ENCODE measurements around the gene PIGP. TPM values are rescaled to one million over a fixed set of nuclear protein-coding genes. Genes with fewer than 3 reads are reported as not detected.

The PIGP gene
- total and polyA plus RNA-seq, 9 donors, result 13.8 to 78.7 (median 21.0) TPM

GRCh38 chr21:37065561-37066177 lies 7.2 kb downstream of the PIGP start:
- H3K4me3 ChIP-seq, result no peak overlapping the region

DNA sequence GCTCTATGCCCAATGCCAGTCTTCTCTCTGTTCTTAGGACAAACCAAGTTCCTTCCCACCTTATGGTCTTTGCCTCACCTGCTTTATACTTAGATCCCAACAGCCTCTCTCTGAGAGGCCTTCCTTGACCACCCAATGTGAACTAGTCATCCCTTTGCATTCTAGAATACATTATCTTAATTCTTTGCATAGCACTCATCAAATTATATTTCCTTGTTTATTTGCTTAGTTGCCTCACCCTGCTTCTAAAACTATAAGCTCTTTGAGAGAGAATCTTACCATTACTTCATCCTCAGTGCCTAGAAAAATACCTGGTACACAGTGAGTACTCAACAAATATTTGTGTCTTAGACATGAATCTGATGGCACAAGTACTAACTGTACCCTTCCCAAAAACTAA lies 8.0 kb downstream of the PIGP start:
- Histone ChIP-seq H3K27ac (no peak overlapping the region), H3K36me3 (no peaks in the 10 kb centered on the region), H3K4me1 (ENCODE audit: insufficient read depth) (peaks cover 7% of the 10 kb centered on the region), H3K9me3 (no peaks in the 10 kb centered on the region), H3K4me3 (no peak overlapping the region), H3K27me3 (no peaks in the 10 kb centered on the region)
- TF ChIP-seq CTCF (IDR thresholded peaks at IDR 0.05), result no peak
- no peak for TF ChIP-seq POLR2A (IDR thresholded peaks at IDR 0.05)
- no peak for TF ChIP-seq EP300 (IDR thresholded peaks at IDR 0.05)
- DNase-seq, result no peak
- intact Hi-C loops (cut with DNase I), result no loop called here

More at GRCh38 chr21:37065561-37066177, 7.2 kb downstream of the PIGP start:
- no peak for DNase-seq
- 80 to 83% (median 82%) methylated on average over 9 of the region's 9 CpGs for WGBS, 3 donors
- intact Hi-C loops (cut with DNase I), result no loop called here
- TF ChIP-seq POLR2A (IDR thresholded peaks at IDR 0.05) (no peak), EP300 (IDR thresholded peaks at IDR 0.05) (no peak), CTCF (IDR thresholded peaks at IDR 0.05) (no peak)
- no peaks in the 10 kb centered on the region for H3K36me3 ChIP-seq
- H3K27ac ChIP-seq, result no peak overlapping the region
- H3K9me3 ChIP-seq, result no peaks in the 10 kb centered on the region
- H3K27me3 ChIP-seq, result no peaks in the 10 kb centered on the region
- peaks cover 7% of the 10 kb centered on the region for H3K4me1 ChIP-seq (ENCODE audit: insufficient read depth)

DNA sequence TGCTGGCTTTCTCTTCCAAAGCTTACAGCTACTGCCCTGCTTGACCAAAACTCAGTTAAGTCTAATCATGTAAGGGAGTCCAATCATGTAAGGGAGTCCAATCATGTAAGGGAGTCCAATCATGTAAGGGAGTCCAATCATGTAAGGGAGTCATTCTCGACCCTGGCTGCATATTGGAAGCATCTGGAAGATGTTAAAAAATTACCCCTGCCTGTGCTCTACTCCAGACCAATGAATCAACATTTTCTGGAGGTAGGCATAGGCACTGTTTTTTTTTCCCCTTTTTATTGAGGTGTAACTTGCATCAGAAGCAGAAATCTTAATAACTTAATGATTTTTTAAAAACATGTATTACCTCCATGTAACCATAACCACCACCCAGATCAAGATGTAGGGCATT lies 9.4 kb downstream of the PIGP start:
- Histone ChIP-seq H3K9me3 (no peaks in the 10 kb centered on the region), H3K27me3 (no peaks in the 10 kb centered on the region), H3K27ac (no peak overlapping the region), H3K4me3 (no peak overlapping the region), H3K4me1 (ENCODE audit: insufficient read depth) (peaks cover 7% of the 10 kb centered on the region), H3K36me3 (no peaks in the 10 kb centered on the region)
- WGBS, 3 donors, result 21 to 36% (median 23%) methylated on average over 1 of the region's 1 CpG
- intact Hi-C loops (cut with DNase I), result no loop called here
- no peak for DNase-seq
- TF ChIP-seq POLR2A (IDR thresholded peaks at IDR 0.05) (no peak), CTCF (IDR thresholded peaks at IDR 0.05) (no peak), EP300 (IDR thresholded peaks at IDR 0.05) (no peak)

DNA sequence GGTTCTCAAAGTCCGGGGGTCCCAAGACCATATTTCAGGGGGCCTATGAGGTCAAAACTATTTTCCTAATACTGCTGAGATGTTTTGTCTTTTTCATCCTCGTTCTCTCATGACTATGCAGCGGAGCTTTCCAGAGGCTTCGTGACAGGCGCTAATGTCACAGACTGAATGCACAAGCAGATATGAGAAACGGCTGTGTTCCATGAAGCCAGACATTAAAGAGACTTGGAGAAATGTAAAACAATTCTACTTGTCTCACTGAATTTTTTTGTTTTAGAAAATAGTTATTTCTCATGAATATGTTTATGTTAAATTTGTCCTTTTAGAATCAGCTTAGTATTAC lies 10.3 kb downstream of the PIGP start:
- peaks cover 7% of the 10 kb centered on the region for H3K4me1 ChIP-seq (ENCODE audit: insufficient read depth)
- intact Hi-C loops (cut with DNase I), result no loop called here
- no peak for DNase-seq
- H3K9me3 ChIP-seq, result no peaks in the 10 kb centered on the region
- no peak overlapping the region for H3K27ac ChIP-seq
- H3K27me3 ChIP-seq, result no peaks in the 10 kb centered on the region
- TF ChIP-seq CTCF (IDR thresholded peaks at IDR 0.05), result no peak
- H3K36me3 ChIP-seq, result no peaks in the 10 kb centered on the region
- WGBS, 3 donors, result 28 to 45% (median 32%) methylated on average over 6 of the region's 6 CpGs
- H3K4me3 ChIP-seq, result no peak overlapping the region

Measured in ovary (tissue), 9 donors.